ENCODE results near the gene TTC21A. TPM values are rescaled to one million over a fixed set of nuclear protein-coding genes. Genes with fewer than 3 reads are reported as not detected.

The TTC21A gene
- total RNA-seq, 1 donor from 2014 or later: 8.8 TPM

DNA sequence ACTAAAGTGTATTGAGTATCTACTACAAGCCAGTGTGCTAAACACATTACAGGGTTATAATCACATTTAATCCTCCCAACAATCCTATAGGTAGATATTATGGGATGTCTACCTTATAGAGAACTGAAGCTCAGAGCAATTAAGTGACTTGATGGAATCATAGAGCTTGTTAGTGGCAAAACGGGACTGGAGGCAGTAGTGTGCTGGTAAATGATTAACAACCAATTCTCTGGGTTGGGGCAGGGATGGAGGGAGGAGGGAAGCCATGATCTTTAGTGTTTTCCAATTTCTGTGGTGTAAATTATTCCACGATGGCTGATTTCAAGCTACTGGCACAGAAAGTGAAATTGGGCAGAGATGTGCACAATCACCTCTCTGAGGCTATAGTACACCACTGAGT is 64.4 kb downstream of the TTC21A start:
- H3K27ac ChIP-seq: no peak overlapping the region
- TF ChIP-seq POLR2A (IDR thresholded peaks at IDR 0.05) (no peak), POLR2AphosphoS5 (IDR thresholded peaks at IDR 0.05; ENCODE audit: insufficient read depth in 1 of 2, low read depth in 1 of 2) (no peak)
- TF ChIP-seq, protein P1, sequence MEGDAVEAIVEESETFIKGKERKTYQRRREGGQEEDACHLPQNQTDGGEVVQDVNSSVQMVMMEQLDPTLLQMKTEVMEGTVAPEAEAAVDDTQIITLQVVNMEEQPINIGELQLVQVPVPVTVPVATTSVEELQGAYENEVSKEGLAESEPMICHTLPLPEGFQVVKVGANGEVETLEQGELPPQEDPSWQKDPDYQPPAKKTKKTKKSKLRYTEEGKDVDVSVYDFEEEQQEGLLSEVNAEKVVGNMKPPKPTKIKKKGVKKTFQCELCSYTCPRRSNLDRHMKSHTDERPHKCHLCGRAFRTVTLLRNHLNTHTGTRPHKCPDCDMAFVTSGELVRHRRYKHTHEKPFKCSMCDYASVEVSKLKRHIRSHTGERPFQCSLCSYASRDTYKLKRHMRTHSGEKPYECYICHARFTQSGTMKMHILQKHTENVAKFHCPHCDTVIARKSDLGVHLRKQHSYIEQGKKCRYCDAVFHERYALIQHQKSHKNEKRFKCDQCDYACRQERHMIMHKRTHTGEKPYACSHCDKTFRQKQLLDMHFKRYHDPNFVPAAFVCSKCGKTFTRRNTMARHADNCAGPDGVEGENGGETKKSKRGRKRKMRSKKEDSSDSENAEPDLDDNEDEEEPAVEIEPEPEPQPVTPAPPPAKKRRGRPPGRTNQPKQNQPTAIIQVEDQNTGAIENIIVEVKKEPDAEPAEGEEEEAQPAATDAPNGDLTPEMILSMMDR (IDR thresholded peaks at IDR 0.05): no peak
- intact Hi-C loops (cut with DNase I): no loop called here

DNA sequence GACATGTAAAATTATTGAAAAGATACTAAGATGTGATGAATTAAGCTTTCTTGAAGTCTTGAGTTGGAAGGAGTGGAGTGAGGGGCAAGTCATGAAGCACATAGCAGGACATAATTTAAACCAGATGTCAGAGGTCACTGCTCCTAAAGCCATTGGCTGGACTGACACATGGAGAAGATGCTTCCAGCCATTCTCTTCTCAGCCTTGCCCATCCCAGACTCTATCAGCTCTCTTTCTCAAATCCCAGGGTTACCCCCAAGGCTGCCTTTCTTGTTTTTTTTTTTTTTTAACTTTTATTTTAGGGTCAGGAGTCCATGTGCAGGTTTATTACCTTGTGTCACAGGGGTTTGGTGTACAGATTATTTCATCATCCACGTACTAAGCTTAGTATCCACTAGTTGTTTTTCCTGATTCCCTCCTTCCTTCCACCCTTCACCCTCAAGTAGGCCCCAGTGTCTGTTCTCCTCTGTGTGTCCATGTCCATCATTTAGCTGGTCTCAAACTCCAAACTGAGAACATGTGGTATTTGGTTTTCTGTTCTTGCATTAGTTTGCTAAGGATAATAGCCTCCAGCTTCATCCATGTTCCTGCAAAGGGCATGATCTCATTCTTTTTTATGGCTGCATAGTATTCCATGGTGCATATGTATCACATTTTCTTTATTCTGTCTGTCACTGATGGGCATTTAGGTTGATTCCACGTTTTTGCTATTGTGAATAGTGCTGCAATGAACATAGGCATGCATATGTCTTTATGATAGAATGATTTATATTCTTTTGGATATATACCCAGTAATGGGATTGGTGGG is 66.0 kb downstream of the TTC21A start:
- Histone ChIP-seq H3K27me3 (no peaks in the 10 kb centered on the region), H3K27ac (no peak overlapping the region), H3K9me3 (no peaks in the 10 kb centered on the region), H3K4me1 (peaks cover 15% of the 10 kb centered on the region), H3K36me3 (no peaks in the 10 kb centered on the region), H3K4me3 (no peak overlapping the region)
- TF ChIP-seq POLR2A (IDR thresholded peaks at IDR 0.05) (no peak), POLR2AphosphoS5 (IDR thresholded peaks at IDR 0.05; ENCODE audit: insufficient read depth in 1 of 2, low read depth in 1 of 2) (no peak)
- TF ChIP-seq, protein P1 (IDR thresholded peaks at IDR 0.05): no peak
- no peak for DNase-seq (ENCODE audit: extremely low spot score in 2 of 2)
- intact Hi-C loops (cut with DNase I): no loop called here

More for the DNA sequence above, 64.4 kb downstream of the TTC21A start:
- H3K36me3 ChIP-seq: no peaks in the 10 kb centered on the region
- DNase-seq (ENCODE audit: extremely low spot score in 2 of 2): no peak
- H3K27me3 ChIP-seq: no peaks in the 10 kb centered on the region
- H3K4me3 ChIP-seq: no peak overlapping the region
- peaks cover 2% of the 10 kb centered on the region for H3K4me1 ChIP-seq
- H3K9me3 ChIP-seq: no peaks in the 10 kb centered on the region

DNA sequence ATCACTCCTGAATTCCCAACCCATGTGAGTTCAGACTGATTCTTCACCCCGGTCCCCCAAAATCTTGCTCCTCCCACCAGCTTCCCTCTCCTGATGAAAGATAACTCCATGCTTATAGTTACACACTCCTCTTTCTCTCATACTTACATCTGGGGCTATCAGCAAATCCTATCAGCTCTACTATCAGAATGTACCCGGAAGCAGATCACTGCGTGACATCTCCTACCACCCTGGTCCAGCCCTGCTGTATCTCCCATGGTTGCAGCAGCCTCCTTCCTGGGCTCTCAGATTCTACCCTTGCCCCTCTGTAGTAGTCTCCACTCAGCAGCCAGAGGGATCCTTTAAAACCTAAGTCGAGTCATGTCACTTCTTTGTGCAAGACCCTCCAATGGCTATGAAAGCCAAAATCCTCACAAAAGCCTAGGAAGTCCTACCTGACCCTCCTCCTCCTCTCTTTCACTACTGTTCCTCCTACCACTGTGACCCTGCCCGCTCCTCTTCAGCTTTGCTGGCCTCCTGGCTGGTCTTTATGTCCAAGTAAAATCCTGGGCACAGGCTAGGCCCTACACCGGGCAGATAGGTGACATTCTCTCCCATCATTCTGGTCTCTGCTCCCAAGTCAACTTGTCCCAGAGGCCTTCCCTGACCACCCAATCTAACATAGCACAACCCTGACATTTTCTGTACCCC is 68.7 kb downstream of the TTC21A start:
- H3K9me3 ChIP-seq: no peaks in the 10 kb centered on the region
- DNase-seq (ENCODE audit: extremely low spot score in 2 of 2): no peak
- no peak overlapping the region for H3K4me3 ChIP-seq
- no peaks in the 10 kb centered on the region for H3K27me3 ChIP-seq
- H3K4me1 ChIP-seq: peaks cover 36% of the 10 kb centered on the region
- intact Hi-C loops (cut with DNase I): no loop called here
- TF ChIP-seq POLR2A (IDR thresholded peaks at IDR 0.05): no peak
- TF ChIP-seq, protein P1 (IDR thresholded peaks at IDR 0.05): no peak
- no peak for TF ChIP-seq POLR2AphosphoS5 (IDR thresholded peaks at IDR 0.05; ENCODE audit: insufficient read depth in 1 of 2, low read depth in 1 of 2)
- no peaks in the 10 kb centered on the region for H3K36me3 ChIP-seq
- H3K27ac ChIP-seq: peak overlapping the region; percentile 91

DNA sequence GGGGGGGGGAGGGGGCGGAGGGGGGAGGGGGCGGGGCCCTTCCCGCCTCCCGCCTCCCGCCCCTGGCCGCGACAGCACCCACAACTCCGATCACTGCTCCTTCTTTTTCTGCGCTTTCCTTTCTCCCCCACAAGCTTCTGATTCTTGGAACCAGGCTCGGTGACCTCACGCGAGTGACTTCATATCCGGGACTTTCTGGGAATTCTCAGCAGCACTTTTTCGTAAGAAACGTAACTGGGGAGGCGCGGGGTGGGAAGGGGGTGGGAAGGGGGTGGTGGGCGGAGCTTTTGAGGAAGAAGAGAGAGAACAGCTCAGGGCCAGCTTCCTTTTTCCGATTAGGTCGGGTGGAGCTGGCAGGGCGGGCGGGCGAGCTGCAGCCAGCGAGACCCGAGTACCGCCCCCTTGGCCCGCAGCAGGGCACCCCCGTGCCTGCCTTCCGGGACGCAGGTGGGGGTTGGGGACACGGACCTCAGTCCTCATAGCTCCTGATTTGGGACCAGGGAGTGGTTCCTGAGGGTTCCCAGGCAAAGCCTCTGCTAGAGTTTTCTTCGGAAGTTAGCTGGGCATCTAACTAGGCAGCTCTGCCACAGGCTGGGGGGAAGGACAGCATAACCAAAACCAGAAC is 70.3 kb downstream of the TTC21A start:
- peak in 1 of 2 donors; percentile 99 for DNase-seq (ENCODE audit: extremely low spot score in 2 of 2)
- H3K27me3 ChIP-seq: no peaks in the 10 kb centered on the region
- intact Hi-C loops (cut with DNase I): no loop called here
- peak overlapping the region; percentile 91 for H3K27ac ChIP-seq
- peak in 1 of 2 donors; percentile 30 for TF ChIP-seq POLR2A (IDR thresholded peaks at IDR 0.05)
- TF ChIP-seq, protein P1 (IDR thresholded peaks at IDR 0.05): no peak
- peak; percentile 32 to 93 for TF ChIP-seq POLR2AphosphoS5 (IDR thresholded peaks at IDR 0.05; ENCODE audit: insufficient read depth in 1 of 2, low read depth in 1 of 2)
- H3K36me3 ChIP-seq: no peaks in the 10 kb centered on the region
- peak overlapping the region; percentile 48 to 52 for H3K4me3 ChIP-seq
- H3K4me1 ChIP-seq: peaks cover 39% of the 10 kb centered on the region
- no peaks in the 10 kb centered on the region for H3K9me3 ChIP-seq

Measured in vagina (tissue), 2 donors.